Astrocyte (in vitro differentiated cells and primary cell): ENCODE data around the gene HOXD4. TPM values are rescaled to one million over a fixed set of nuclear protein-coding genes. Genes with fewer than 3 reads are reported as not detected.
A peak's percentile ranks its signal among the peaks of the same experiment; 100 is the strongest.

ENCODE experiments used
- DNase-seq: peaks from one replicate; pipeline ENCODE4 v3.0.0-alpha.2; 2010; ENCODE audit warnings: low read depth
- FAIRE-seq: peaks from 2 replicates; lab custom pipeline; 2011; peaks lifted over from hg19 to GRCh38; lab: Jason Lieb, UNC
- H2AFZ ChIP-seq: 2 replicates; pipeline ENCODE4 v1.6.0; 2012; ENCODE audit warnings: low read depth, low read length, inconsistent platforms
- H3K27ac ChIP-seq: 2 replicates; pipeline ENCODE4 v1.5.1; 2011; ENCODE audit warnings: low read depth, low read length, inconsistent platforms
- H3K27me3 ChIP-seq: 2 replicates; pipeline ENCODE4 v1.6.0; 2011; ENCODE audit warnings: low read length, inconsistent platforms; ENCODE audit not compliant: insufficient read depth
- H3K36me3 ChIP-seq: 2 replicates; pipeline ENCODE4 v1.5.1; 2011; ENCODE audit warnings: low read length, inconsistent platforms; ENCODE audit not compliant: insufficient read depth
- H3K4me1 ChIP-seq: 2 replicates; pipeline ENCODE4 v1.5.1; 2011; ENCODE audit warnings: low read length, inconsistent platforms; ENCODE audit not compliant: insufficient read depth
- H3K4me2 ChIP-seq: 2 replicates; pipeline ENCODE4 v1.6.0; 2012; ENCODE audit warnings: low read length, inconsistent platforms
- H3K4me3 ChIP-seq: 2 replicates; pipeline ENCODE4 v1.5.1; 2011; ENCODE audit warnings: low read depth, mild to moderate bottlenecking, low read length, inconsistent platforms; ENCODE audit not compliant: insufficient read depth
- H3K79me2 ChIP-seq: 2 replicates; pipeline ENCODE4 v1.6.0; 2012; ENCODE audit warnings: mild to moderate bottlenecking, low read length, inconsistent platforms; ENCODE audit not compliant: insufficient read depth
- H3K9ac ChIP-seq: 2 replicates; pipeline ENCODE4 v1.6.0; 2012; ENCODE audit warnings: mild to moderate bottlenecking, low read length, inconsistent platforms
- H3K9me3 ChIP-seq: 2 replicates; pipeline ENCODE4 v1.5.1; 2012; ENCODE audit warnings: low read depth, mild to moderate bottlenecking, low read length, inconsistent platforms; ENCODE audit not compliant: insufficient read depth
- H4K20me1 ChIP-seq: 2 replicates; pipeline ENCODE4 v1.6.0; 2012; ENCODE audit warnings: low read length, inconsistent platforms; ENCODE audit not compliant: insufficient read depth
- H3K27ac Mint-ChIP-seq: one replicate; pipeline ENCODE4 v1.8.0; 2021; ENCODE audit warnings: mild to moderate bottlenecking, mixed read lengths; ENCODE audit not compliant: unreplicated experiment
- H3K27me3 Mint-ChIP-seq: one replicate; pipeline ENCODE4 v1.8.0; 2021; ENCODE audit warnings: low read depth, mixed read lengths; ENCODE audit not compliant: unreplicated experiment
- H3K36me3 Mint-ChIP-seq: one replicate; pipeline ENCODE4 v1.8.0; 2021; ENCODE audit warnings: low read depth, mixed read lengths; ENCODE audit not compliant: unreplicated experiment
- H3K4me1 Mint-ChIP-seq: one replicate; pipeline ENCODE4 v1.8.0; 2021; ENCODE audit warnings: low read depth, mixed read lengths; ENCODE audit not compliant: unreplicated experiment
- H3K4me3 Mint-ChIP-seq: one replicate; pipeline ENCODE4 v1.8.0; 2021; ENCODE audit warnings: mild to moderate bottlenecking, moderate library complexity, mixed read lengths; ENCODE audit not compliant: unreplicated experiment
- H3K9me3 Mint-ChIP-seq: one replicate; pipeline ENCODE4 v1.8.0; 2021; ENCODE audit warnings: mild to moderate bottlenecking, mixed read lengths; ENCODE audit not compliant: unreplicated experiment
- CTCF ChIP-seq: IDR thresholded peaks from 2 replicates; pipeline ENCODE4 v1.5.1; 2011; ENCODE audit warnings: low read depth, mild to moderate bottlenecking, inconsistent platforms, low read length, moderate library complexity; ENCODE audit not compliant: insufficient read depth
- EZH2 ChIP-seq: IDR thresholded peaks from 2 replicates; pipeline ENCODE4 v1.6.1; 2012; ENCODE audit warnings: mild to moderate bottlenecking, low read length, inconsistent platforms; ENCODE audit not compliant: insufficient read depth
- total RNA-seq: library from RNA; stranded (reverse); gene quantifications from 2 replicates; pipeline ENCODE4 v1.2.1, GENCODE V29; 2021

HOXD4 gene
- total RNA-seq, 1 donor from 2014 or later = not detected

- TF ChIP-seq EZH2 (peak; percentile 90), CTCF (no peak)
- Histone ChIP-seq H3K4me2 (no peak overlapping the region), H3K36me3 (no peaks in the 10 kb centered on the region), H3K27ac (no peak overlapping the region), H4K20me1 (no peaks in the 10 kb centered on the region), H3K9ac (no peak overlapping the region), H3K27me3 (peaks cover 95% of the 10 kb centered on the region), H3K4me1 (no peaks in the 10 kb centered on the region), H3K9me3 (peaks cover 6% of the 10 kb centered on the region), H3K79me2 (no peaks in the 10 kb centered on the region), H2AFZ (no peak overlapping the region), H3K4me3 (no peak overlapping the region)
- Mint-ChIP-seq H3K27ac (no peak overlapping the region), H3K27me3 (peaks cover 84% of the 10 kb centered on the region), H3K36me3 (peaks cover 2% of the 10 kb centered on the region), H3K9me3 (peaks cover 20% of the 10 kb centered on the region), H3K4me3 (no peak overlapping the region), H3K4me1 (no peaks in the 10 kb centered on the region)
- FAIRE-seq (no peak), DNase-seq (no peak)
Measured at GRCh38 chr2:176112375-176113302, 38.7 kb upstream of the HOXD4 start.

- TF ChIP-seq CTCF (no peak), EZH2 (peak; percentile 85)
Measured at GRCh38 chr2:176114120-176114929, 37.0 kb upstream of the HOXD4 start.

More at GRCh38 chr2:176114120-176114929, 37.0 kb upstream of the HOXD4 start:
- no peaks in the 10 kb centered on the region for H3K4me1 Mint-ChIP-seq
- no peak overlapping the region for H3K27ac Mint-ChIP-seq
- peaks cover 29% of the 10 kb centered on the region for H3K9me3 Mint-ChIP-seq
- Histone ChIP-seq H3K27ac (no peak overlapping the region), H3K4me2 (no peak overlapping the region), H3K36me3 (no peaks in the 10 kb centered on the region), H3K4me1 (no peaks in the 10 kb centered on the region), H3K9me3 (peaks cover 6% of the 10 kb centered on the region), H3K4me3 (no peak overlapping the region), H3K27me3 (peaks cover 99% of the 10 kb centered on the region), H3K9ac (no peak overlapping the region), H2AFZ (no peak overlapping the region), H4K20me1 (no peaks in the 10 kb centered on the region), H3K79me2 (no peaks in the 10 kb centered on the region)
- DNase-seq (no peak), FAIRE-seq (no peak)
- H3K36me3 Mint-ChIP-seq = peaks cover 2% of the 10 kb centered on the region
- H3K27me3 Mint-ChIP-seq = peaks cover 91% of the 10 kb centered on the region
- no peak overlapping the region for H3K4me3 Mint-ChIP-seq
